ENCODE data around the gene EMP1.

EMP1 gene

DNA sequence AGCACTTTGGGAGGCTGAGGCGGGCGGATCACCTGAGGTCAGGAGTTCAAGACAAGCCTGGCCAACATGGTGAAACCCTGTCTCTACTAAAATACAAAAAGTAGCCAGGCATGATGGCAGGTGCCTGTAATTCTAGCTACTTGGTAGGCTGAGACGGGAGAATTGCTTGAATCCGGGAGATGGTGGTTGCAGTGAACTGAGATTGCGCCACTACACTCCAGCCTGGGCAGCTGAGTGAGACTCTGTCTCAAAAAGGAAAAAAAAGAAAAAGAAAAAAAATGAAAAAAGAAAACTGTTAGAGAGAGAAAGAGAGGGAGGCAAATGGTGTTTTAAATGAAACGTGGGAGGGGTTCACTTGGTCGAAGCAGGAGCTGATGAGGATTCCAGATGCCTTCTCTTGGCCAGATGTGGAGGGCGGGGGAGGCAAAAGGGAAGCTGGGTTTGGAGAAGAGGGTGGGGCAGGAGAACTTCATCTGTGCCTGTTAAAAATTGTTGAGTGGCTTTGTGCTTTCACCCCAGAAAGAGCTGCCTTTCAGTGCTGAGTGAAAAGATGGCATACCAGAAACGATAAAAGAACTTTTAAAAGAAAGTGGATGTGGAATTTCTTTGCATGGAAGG is 1.1 kb downstream of the EMP1 start:
- no peak for DNase-seq (ENCODE audit: low spot score)

DNA sequence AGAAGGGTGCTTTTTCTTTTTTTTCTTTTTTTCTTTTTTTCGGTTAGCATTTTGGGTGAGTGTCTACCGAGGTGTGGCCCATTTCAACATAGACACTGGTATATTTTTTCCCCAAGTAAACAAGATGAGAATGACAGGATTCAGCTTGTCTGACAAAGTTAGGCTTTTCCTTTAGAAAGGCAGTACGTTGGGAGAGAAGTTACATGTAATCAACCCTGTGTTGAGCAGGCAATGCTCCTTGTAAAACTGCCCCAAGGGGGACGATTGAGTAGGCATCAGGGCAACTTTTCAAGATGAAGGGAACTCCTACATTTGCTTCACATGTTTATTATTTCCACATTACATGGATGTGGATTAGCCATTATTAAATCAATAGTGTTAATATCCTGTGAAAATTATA is 1.7 kb downstream of the EMP1 start:
- no peak for DNase-seq (ENCODE audit: low spot score)

- DNase-seq (ENCODE audit: low spot score), result no peak
These were observed 2.4 kb downstream of the EMP1 start for GRCh38 chr12:13198876-13199275.

DNA sequence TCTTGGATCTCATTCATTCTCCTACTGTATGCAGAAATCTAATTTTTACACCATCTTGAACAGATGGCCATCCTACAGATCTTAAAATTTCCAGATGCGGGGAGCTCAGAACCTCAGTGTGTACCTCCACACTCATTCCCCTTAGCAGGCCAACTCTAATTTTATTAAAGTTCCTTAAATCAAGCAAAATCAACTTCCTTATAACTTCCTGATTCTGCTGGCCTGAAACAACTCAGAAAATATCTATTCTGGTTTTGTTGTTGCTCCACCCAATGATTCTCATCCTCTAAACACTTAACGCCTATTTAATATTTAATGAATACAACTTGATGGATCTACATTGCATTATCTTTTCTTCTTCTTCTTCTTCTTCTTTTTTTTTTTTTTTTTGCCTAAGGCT is 3.1 kb downstream of the EMP1 start:
- no peak for DNase-seq (ENCODE audit: low spot score)

- DNase-seq (ENCODE audit: low spot score), result no peak
These were observed 4.3 kb downstream of the EMP1 start for GRCh38 chr12:13200841-13201240.

- DNase-seq (ENCODE audit: low spot score), result peak; percentile 77
These were observed 6.8 kb downstream of the EMP1 start for GRCh38 chr12:13203034-13203922.

DNA sequence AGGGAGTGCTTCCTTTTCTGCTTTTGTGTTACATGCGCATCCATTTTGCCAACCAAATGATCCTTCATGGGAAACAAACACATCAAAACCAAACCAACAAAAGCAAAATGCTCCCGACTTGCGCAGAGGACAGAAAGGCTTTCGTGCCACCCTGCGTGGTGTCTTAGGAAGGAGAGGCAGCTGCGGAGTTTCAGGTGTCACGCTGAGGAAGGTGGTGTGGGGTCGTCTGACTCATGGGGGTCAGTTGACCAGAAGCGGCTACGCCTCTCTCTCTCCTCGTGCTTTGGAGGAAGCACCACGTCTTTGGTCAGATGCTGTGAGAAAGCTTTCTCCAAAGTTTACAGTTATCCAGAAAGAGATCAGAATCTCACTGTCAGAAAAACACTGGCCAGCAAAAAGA is 7.9 kb downstream of the EMP1 start:
- DNase-seq (ENCODE audit: low spot score), result no peak

- no peak for DNase-seq (ENCODE audit: low spot score)
These were observed 9.5 kb downstream of the EMP1 start for GRCh38 chr12:13205809-13206559.

- no peak for DNase-seq (ENCODE audit: low spot score)
These were observed 10.0 kb downstream of the EMP1 start for GRCh38 chr12:13206560-13206897.

DNA sequence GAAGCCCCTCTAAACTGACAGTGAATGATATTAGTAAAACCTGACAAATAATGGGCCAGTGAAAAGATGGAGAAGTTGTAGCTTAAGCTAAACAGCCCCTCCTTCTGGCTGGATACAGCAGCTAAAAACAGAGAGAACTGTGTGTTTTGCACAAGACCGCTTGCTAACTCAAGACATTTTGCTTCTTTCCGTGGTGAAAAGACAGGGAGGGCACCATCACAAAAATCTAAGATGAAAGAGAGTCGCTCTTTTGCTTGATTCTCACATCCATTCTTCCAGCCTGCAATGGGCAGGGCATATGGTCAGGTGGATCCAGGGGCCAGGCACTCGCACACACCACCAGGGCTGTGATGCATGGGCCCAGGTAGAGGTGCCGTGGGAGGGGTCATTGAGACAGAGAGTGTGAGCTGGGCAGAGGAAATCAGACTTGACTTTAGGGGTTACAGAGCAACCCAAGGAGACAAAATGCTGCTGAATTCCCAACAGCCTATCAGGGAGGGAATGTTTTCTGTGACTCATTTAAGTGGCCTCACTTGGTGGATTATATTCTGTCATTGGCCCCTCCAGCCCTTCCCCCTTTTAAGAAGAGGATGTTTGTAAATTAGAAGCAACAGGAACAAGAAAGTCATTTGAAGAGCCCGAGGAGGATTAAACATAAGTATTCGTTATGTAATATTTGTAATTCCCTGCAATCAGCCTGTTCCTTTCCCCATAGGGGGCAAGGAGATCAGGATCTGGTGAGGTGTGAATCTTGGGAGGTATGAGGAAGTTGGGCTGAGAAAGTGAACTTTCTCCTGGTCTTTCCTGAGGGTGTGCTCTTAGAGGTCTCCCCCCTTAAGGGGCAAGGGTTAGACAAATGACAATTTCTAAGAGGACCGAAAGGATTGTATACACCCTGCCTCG is 12.3 kb downstream of the EMP1 start:
- DNase-seq (ENCODE audit: low spot score), result no peak

DNA sequence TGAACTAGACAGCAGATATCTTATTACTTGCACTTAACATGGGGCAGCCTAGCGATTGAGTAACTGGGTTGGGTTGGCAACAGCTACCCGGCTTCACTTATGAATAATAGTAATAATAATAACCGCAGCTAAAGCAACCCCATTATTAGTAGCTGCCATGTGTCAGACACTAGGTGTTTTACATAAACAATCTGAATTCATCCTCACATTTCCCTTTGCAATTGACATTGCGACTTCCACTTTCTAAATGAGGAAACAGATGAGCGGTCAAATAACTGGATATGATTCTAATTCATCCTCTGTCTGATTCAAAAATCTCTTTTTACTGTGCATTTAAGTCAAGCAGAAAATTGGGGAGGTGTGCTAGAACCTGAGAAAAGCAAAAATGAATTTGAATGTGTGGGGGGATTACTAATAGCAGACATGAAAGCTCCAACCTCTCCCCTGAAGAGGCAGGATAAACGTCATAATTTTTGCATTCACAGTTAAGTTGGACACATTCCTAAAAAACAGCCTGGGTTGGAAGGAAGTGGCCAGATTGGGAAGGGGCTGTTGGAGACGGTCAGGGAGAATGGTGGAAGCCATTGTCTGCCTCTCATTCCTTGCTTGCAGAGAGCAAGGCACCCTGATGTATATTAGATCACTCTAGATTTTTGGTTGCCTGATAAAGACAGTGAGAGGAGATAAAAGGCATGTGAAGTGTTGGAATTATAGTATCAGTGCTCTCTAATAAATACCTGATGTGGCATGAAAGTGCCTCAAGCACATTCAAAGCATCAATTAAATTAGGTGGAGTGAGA is 13.1 kb downstream of the EMP1 start:
- DNase-seq (ENCODE audit: low spot score), result no peak

DNA sequence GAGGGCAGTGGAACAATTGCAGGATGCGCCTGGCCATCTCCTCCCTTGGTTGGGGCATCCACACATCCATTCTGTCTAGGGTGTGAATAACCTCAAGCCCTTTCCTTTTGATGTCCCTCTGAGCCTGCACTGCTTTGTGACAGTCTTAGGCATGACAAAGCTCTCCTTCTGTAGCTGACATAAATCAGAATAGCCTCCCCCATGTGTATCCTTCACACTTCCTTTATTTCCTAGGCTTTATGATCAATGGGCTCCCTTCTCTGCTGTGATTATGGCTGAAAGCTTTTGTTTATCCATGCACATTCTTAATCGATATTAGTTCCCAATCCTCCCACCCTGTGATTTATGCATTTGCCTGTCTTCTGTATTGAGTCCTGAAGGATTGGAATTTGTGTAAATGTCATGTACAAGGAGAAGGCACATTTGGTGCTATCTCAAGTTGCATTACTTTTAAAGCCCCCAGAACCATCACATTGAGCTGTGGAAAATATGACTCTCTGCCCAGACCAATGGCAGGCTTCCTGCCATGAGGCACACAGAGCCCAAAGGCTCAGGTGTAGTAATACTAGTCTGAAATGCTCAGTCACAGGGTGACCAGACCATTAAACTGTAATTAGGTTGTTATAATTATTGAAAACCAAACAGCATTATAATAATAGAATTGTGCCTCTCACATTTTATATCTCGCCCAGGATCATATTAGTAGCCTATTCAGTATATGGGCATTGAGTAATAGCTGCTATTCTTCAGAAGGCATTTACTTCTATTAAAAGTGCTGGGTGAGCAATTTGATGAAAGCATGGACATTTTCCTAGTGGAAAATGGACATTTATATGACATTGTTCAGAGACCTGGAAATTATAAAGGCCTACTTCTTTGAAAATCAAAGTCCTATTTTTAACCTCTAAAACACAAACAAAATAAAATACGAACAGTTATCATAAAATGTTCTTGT is 14.0 kb downstream of the EMP1 start:
- no peak for DNase-seq (ENCODE audit: low spot score)

- no peak for DNase-seq (ENCODE audit: low spot score)
These were observed 14.8 kb downstream of the EMP1 start for GRCh38 chr12:13211191-13211858.

DNA sequence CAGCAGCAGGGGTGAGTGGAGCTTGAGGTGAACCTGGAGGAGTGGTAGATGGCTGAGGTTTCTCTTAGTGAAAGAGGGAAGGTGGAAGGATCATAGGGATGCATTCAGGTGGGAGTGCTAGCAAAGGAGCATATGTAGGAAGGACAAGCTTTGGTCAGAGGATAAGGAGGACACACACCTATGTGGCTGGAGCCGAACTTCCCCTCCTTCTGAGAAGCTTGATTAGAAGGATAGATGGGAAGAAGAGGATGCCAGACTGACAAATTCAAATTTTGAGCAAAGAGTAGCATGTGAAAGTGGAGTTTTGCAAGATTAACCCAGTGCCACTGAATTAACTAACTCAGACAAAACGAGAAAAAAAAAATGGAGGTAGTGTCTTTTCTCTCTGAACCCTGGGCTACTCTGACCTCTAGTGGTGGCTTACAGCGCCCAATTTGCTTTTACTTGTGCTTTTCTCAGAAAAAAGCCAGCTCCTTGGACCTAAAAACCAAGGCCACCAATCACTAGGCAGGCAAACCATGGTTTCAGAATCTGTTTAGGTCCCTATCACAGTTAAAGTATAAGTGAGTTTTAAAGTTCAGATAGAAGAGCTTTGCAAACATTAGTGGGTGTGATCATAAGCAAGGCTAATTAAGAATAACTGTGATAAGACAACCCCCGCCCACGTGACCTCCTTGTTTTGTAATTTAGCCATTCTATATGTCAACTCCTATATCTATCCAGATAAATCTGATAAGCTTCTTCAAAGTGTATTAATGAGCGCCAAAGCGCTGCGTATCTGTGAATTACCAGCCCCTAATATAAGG is 15.5 kb downstream of the EMP1 start:
- peak; percentile 72 for DNase-seq (ENCODE audit: low spot score)

DNA sequence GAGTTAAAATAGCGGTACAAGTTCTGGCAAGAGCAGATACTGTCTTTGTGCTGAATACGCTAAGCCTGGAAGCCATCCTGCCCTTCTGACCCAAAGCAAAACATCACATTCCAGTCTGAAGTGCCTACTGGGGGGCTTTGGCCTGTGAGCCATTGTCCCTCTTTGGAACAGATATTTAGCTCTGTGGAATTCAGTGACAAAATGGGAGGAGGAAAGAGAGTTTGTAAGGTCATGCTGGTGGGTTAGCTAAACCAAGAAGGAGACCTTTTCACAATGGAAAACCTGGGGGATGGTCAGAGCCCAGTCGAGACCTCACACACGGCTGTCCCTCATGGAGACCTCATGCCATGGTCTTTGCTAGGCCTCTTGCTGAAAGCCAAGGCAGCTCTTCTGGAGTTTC is 18.5 kb downstream of the EMP1 start:
- no peak for DNase-seq (ENCODE audit: low spot score)

- DNase-seq (ENCODE audit: low spot score), result peak; percentile 25
These were observed 22.1 kb downstream of the EMP1 start for GRCh38 chr12:13218641-13219040.

- no peak for DNase-seq (ENCODE audit: low spot score)
These were observed 22.8 kb downstream of the EMP1 start for GRCh38 chr12:13219320-13219719.

DNA sequence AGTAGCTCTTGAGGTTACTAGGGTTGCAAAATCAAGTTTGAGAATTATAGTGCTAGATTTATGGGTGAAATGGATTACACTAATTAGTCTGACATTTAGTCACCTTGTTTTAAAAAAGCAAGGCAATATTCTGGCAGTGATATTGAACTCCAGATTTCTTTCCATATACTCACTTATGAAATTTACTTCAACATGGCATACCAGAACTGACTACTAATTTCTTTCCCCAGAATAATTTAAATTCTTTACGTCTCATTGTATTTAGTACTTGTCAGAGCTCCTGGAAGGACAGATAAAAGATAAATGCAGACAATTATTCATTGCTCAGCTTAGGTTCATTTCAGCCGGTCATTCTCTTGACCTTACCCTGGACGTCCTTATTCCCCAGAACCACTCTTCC is 24.3 kb downstream of the EMP1 start:
- DNase-seq (ENCODE audit: low spot score), result no peak

DNA sequence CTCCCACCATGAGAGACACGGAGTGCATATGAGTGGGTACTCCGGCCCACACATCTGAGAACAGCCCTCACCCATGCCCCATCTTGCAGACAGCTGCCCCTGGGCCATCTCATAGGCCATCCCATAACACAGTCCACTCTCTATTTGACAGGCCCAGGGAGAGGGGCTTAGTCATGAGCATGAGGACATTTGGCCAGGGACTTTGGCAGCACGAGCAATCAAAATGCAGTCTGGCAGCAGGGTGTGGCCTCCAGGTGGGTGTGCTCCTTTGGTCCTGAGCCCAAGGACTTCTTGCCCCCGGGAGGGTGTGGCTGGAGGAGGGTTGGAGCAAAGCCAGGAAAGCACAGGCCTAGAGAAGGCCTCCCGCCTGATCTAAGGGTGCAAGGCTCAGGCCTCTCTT is 25.6 kb downstream of the EMP1 start:
- DNase-seq (ENCODE audit: low spot score), result peak; percentile 30

All from ecto neural progenitor cell (in vitro differentiated cells).